Small intestine (tissue), 7 donors: ENCODE data around the gene ILK. TPM values are rescaled to one million over a fixed set of nuclear protein-coding genes. Genes with fewer than 3 reads are reported as not detected.

Source experiments
- DNase-seq, 2 donors: peaks; one replicate each; pipeline versions ENCODE4 v3.0.0 to v3.0.0-alpha.2; 2013
- FAIRE-seq: peaks from 2 replicates; lab custom pipeline; 2012; peaks lifted over from hg19 to GRCh38; lab: Jason Lieb, UNC
- H3K27ac ChIP-seq, 3 donors: one replicate each; pipeline ENCODE4 v1.5.1; 2013; ENCODE audit warnings: low read length in 2 of 3, mild to moderate bottlenecking in 2 of 3, control low read depth in 1 of 3, inconsistent platforms in 1 of 3, low read depth in 1 of 3, moderate library complexity in 1 of 3
- H3K27me3 ChIP-seq, 3 donors: one replicate each; pipeline ENCODE4 v1.6.1; 2013; ENCODE audit warnings: low read length in 3 of 3, inconsistent platforms in 1 of 3; ENCODE audit not compliant: control insufficient read depth in 3 of 3, insufficient read depth in 3 of 3
- H3K36me3 ChIP-seq, 3 donors: one replicate each; pipeline ENCODE4 v1.6.1; 2013; ENCODE audit warnings: low read length in 3 of 3, inconsistent platforms in 1 of 3, low read depth in 1 of 3, mild to moderate bottlenecking in 1 of 3, moderate library complexity in 1 of 3; ENCODE audit not compliant: control insufficient read depth in 3 of 3, insufficient read depth in 2 of 3
- H3K4me1 ChIP-seq, 3 donors: one replicate each; pipeline ENCODE4 v1.6.1; 2013; ENCODE audit warnings: low read length in 2 of 3, inconsistent platforms in 1 of 3, low read depth in 1 of 3, mild to moderate bottlenecking in 1 of 3, moderate library complexity in 1 of 3; ENCODE audit not compliant: control insufficient read depth in 3 of 3, insufficient read depth in 2 of 3
- H3K4me3 ChIP-seq, 3 donors: one replicate each; pipeline ENCODE4 v1.5.1; 2013; ENCODE audit warnings: low read length in 3 of 3, control low read depth in 1 of 3, inconsistent platforms in 1 of 3, low read depth in 1 of 3, mild to moderate bottlenecking in 1 of 3, moderate library complexity in 1 of 3
- H3K9me3 ChIP-seq, 2 donors: one replicate each; pipeline ENCODE4 v1.6.1; 2013; ENCODE audit warnings: low read depth in 1 of 2, low read length in 1 of 2; ENCODE audit not compliant: control insufficient read depth in 2 of 2, insufficient read depth in 1 of 2
- WGBS, 3 donors: extraction: QIAGEN DNeasy Blood & Tissue Kit; methylation state at CpG; one replicate each; pipeline ENCODE4 v1.1.7; 2013; 5-methylcytosine and 5-hydroxymethylcytosine counted together
- polyA plus RNA-seq, 4 donors: library from polyadenylated mRNA; stranded (reverse) in 3 of 4; unstranded in 1 of 4; fragments of 200-250 nt in 3 of 4; fragments of 120-200 nt in 1 of 4; gene quantifications; one replicate each; pipeline versions ENCODE4 v1.2.1 to v1.2.3, GENCODE V29; 2013
- donor health status: healthy with polysubstance abuse.
- donor health status: control.
- donor health status: control.
- donor health status: Bipolar disorder and iron deficiency.
- donor health status: healthy.

ILK gene
- polyA plus RNA-seq, 4 donors = 73.9 to 99.2 (median 93.1) TPM

DNA sequence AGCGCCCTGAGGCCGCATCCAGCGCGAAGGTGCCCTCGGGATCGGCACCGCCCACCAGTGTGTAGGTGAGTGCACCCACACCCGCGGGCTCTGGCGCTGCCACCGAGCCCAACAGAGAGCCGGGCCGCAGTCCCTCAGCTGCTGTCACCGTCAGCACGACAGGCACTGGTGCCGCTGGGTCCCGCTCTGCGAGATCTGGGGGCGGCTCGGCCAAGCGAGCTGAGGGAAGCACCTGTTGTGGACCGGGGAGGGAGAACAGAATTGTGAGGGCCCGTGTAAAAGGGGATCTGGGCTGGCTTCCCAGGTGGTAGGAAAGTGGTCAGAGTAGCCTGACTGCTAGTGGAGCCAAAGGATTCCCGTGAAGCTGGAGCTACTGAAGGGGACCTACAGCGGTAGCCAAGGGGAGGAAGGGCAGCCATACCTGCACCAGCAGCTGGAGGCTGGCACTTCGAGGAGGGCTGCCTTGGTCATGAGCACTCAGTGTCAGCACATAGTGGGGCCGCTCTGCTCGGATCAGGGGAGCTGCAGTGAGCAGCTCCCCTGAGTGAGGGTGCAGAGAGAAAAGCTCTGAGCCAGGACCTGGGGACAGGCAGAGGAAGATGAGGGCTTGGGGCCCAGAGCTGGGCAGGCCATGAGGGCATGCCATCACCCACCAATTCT is 27.2 kb downstream of the ILK start:
- DNase-seq = no peak
- H3K27ac ChIP-seq = peak overlapping the region in 1 of 3 donors; percentile 8
- peaks cover 0 to 5% of the 10 kb centered on the region in 2 donors for H3K9me3 ChIP-seq
- WGBS, 3 donors = 33 to 69% (median 57%) methylated on average over 24 to 28 of the region's 28 CpGs
- no peaks in the 10 kb centered on the region for H3K27me3 ChIP-seq
- peaks cover 0 to 65% (median 0%) of the 10 kb centered on the region in 3 donors for H3K36me3 ChIP-seq
- FAIRE-seq = no peak
- H3K4me1 ChIP-seq = peaks cover 0 to 31% (median 2%) of the 10 kb centered on the region in 3 donors
- peak overlapping the region in 2 of 3 donors; percentile 21 to 22 for H3K4me3 ChIP-seq

GRCh38 chr11:6631361-6631890 is 27.9 kb downstream of the ILK start:
- FAIRE-seq (no peak), DNase-seq (peak in 1 of 2 donors; percentile 49)
- 84 to 94% (median 85%) methylated on average over 11 of the region's 11 CpGs for WGBS, 3 donors
- Histone ChIP-seq H3K9me3 (peaks cover 0 to 5% of the 10 kb centered on the region in 2 donors), H3K27ac (peak overlapping the region in 1 of 3 donors; percentile 8), H3K4me1 (peaks cover 0 to 31% (median 2%) of the 10 kb centered on the region in 3 donors), H3K36me3 (peaks cover 0 to 59% (median 0%) of the 10 kb centered on the region in 3 donors), H3K27me3 (no peaks in the 10 kb centered on the region), H3K4me3 (no peak overlapping the region)

- no peak for FAIRE-seq
- H3K4me1 ChIP-seq = peaks cover 0 to 31% (median 2%) of the 10 kb centered on the region in 3 donors
- H3K27me3 ChIP-seq = no peaks in the 10 kb centered on the region
- WGBS, 3 donors = 88 to 92% (median 90%) methylated on average over 28 to 29 of the region's 29 CpGs
- no peak overlapping the region for H3K4me3 ChIP-seq
- peaks cover 0 to 5% of the 10 kb centered on the region in 2 donors for H3K9me3 ChIP-seq
- no peak overlapping the region for H3K27ac ChIP-seq
- peaks cover 0 to 49% (median 0%) of the 10 kb centered on the region in 3 donors for H3K36me3 ChIP-seq
- no peak for DNase-seq
These were observed 28.8 kb downstream of the ILK start for GRCh38 chr11:6632116-6633073.

DNA sequence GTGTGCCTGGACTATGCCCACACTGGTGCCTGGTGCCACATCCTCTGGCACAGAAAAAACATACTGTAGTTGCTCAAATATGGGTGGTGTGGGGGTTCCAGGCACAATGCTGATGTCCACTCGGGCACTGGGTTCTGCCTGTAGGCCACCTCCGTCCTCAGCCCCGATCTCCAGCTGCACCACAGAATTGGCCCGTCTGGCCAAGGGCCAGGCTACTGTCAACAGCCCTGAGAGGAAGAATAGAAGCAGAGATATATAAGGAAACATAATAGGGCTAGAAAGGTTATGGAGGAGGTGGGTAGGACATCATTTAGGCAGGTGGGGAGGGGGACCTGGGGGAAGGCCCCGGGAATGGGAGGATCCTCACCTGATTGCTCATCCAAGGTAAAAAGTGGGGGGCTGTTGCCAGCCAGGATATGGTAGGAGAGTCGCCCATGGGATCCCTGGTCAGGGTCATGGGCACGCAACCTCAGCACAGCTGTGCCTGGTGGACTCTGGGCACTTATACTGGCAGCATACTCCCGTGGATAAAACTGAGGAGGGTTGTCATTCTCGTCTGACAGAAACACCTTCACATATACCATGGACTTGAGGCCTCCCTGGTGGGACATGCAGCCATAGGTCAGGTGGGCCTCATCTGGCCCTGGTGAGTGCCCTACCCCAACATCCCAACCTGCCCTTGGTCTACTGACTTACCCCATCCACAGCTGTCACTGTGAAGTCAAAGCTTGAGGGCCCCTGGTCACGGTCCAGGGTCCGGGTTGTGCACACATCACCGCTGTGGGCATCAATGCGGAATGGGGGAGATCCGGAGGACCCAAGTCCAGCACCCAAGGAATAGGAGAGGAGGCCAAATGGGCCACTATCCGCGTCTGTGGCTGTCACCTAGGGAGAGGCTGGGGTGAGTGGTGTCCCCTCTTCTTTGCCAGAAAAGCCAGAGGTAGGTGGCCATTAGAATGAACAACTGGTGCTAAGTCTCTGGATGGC is 30.1 kb downstream of the ILK start:
- Histone ChIP-seq H3K36me3 (peaks cover 0 to 49% (median 0%) of the 10 kb centered on the region in 3 donors), H3K9me3 (peaks cover 0 to 5% of the 10 kb centered on the region in 2 donors), H3K27ac (no peak overlapping the region), H3K4me3 (no peak overlapping the region), H3K4me1 (peaks cover 0 to 31% (median 0%) of the 10 kb centered on the region in 3 donors), H3K27me3 (no peaks in the 10 kb centered on the region)
- WGBS, 3 donors = 91 to 93% (median 92%) methylated on average over 16 of the region's 16 CpGs
- DNase-seq (no peak), FAIRE-seq (no peak)

DNA sequence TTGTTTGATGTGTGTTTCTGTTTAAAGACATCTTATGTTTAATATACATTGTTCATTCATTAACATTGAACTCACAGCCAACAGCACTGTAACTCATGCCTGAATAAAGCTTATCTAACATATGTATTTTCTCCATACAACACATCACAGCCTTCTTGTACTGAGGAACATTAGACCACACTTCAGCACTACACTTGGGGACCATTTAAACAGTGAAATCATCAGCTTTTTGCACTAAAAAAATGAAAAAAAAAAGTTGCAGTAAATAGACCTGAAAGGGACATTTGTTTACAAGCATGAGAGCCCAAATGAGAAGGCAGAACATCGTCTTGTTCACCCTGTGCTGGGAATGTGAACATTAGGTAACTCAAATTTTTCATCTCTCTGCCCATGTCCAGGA is 31.0 kb downstream of the ILK start:
- no peak for FAIRE-seq
- Histone ChIP-seq H3K4me1 (peaks cover 0 to 29% (median 0%) of the 10 kb centered on the region in 3 donors), H3K36me3 (peaks cover 0 to 44% (median 0%) of the 10 kb centered on the region in 3 donors), H3K27me3 (no peaks in the 10 kb centered on the region), H3K27ac (peak overlapping the region in 1 of 3 donors; percentile 69), H3K4me3 (no peak overlapping the region), H3K9me3 (peaks cover 0 to 3% of the 10 kb centered on the region in 2 donors)
- WGBS, 3 donors = 65 to 76% (median 65%) methylated on average over 1 of the region's 1 CpG
- DNase-seq = no peak

- FAIRE-seq (no peak), DNase-seq (peak; percentile 83 to 87)
- H3K4me3 ChIP-seq = no peak overlapping the region
- peaks cover 0 to 26% (median 0%) of the 10 kb centered on the region in 3 donors for H3K4me1 ChIP-seq
- no peaks in the 10 kb centered on the region for H3K9me3 ChIP-seq
- H3K27ac ChIP-seq = peak overlapping the region in 2 of 3 donors; percentile 69 to 78
- WGBS, 3 donors = 35 to 38% (median 36%) methylated on average over 10 of the region's 10 CpGs
- no peaks in the 10 kb centered on the region for H3K27me3 ChIP-seq
- peaks cover 0 to 48% (median 0%) of the 10 kb centered on the region in 3 donors for H3K36me3 ChIP-seq
These were observed 31.7 kb downstream of the ILK start for GRCh38 chr11:6635082-6635932.

DNA sequence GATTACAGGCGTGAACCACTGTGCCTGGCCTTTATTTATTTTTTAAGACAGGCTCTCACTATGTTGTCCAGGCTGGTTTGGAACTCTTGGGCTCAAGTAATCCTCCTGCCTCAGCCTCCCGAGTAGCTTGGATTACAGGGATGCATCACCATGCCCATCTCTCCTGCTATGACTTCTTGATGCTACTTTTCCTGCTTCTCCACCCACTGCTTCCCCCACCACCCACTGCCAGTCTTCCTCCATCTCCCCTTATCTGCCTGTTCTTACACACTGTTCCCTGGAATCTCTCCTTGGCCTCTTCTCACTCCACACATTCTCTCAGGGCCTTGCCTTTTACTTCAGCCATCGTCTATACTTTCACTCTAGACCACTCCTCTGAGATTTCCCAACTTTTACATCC is 32.9 kb downstream of the ILK start:
- Histone ChIP-seq H3K27ac (peak overlapping the region in 1 of 3 donors; percentile 39), H3K27me3 (no peaks in the 10 kb centered on the region), H3K36me3 (peaks cover 0 to 53% (median 0%) of the 10 kb centered on the region in 3 donors), H3K4me3 (no peak overlapping the region), H3K9me3 (no peaks in the 10 kb centered on the region), H3K4me1 (peaks cover 0 to 20% (median 0%) of the 10 kb centered on the region in 3 donors)
- WGBS, 3 donors = 86 to 95% (median 87%) methylated on average over 3 of the region's 3 CpGs
- FAIRE-seq (no peak), DNase-seq (no peak)
